Esophagus muscularis mucosa (tissue), 3 donors: Measurements from ENCODE around the gene MED14.

Experiments used
- POLR2A ChIP-seq: fragments of 450-650 bp; IDR thresholded peaks from one replicate; pipeline ENCODE4 v1.6.1; 2017; ENCODE audit warnings: antibody characterized with exemption, moderate library complexity, mild to moderate bottlenecking, low read depth
- POLR2AphosphoS5 ChIP-seq, 2 donors: sonication (generic); formaldehyde crosslinking; IDR thresholded peaks; one replicate each; pipeline ENCODE4 v1.6.1; 2017; ENCODE audit warnings: antibody characterized with exemption in 2 of 2
- TF ChIP-seq, protein P1 (sequence below), 3 experiments: fragments of 200-600 bp in 2 of 3; fragments of 450-650 bp in 1 of 3; sonication (generic) in 2 of 3; IDR thresholded peaks; one replicate each; pipeline ENCODE4 v1.5.1; 2017 to 2019; ENCODE audit warnings: antibody characterized with exemption in 3 of 3, mild to moderate bottlenecking in 2 of 3, moderate library complexity in 1 of 3

DNA sequence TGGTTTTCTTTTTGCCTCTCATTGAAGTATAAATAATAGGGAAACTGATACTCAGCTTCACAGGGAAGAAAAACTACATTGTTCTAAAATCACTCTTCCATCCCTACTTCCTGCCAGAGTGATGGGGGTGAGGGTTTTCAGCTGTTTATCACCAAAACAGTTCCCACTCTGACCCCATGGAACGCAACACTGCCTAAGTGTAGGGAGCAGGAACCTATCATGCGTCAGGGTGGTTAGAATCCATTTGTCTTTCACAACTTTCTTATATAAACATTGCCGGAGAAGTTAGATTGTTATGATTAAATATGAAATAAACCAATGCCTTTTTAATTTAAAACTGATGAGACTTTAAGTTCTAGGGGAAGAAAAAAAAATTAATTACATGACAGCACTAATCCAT, 128.0 kb downstream of the MED14 start:
- TF ChIP-seq, protein P1, sequence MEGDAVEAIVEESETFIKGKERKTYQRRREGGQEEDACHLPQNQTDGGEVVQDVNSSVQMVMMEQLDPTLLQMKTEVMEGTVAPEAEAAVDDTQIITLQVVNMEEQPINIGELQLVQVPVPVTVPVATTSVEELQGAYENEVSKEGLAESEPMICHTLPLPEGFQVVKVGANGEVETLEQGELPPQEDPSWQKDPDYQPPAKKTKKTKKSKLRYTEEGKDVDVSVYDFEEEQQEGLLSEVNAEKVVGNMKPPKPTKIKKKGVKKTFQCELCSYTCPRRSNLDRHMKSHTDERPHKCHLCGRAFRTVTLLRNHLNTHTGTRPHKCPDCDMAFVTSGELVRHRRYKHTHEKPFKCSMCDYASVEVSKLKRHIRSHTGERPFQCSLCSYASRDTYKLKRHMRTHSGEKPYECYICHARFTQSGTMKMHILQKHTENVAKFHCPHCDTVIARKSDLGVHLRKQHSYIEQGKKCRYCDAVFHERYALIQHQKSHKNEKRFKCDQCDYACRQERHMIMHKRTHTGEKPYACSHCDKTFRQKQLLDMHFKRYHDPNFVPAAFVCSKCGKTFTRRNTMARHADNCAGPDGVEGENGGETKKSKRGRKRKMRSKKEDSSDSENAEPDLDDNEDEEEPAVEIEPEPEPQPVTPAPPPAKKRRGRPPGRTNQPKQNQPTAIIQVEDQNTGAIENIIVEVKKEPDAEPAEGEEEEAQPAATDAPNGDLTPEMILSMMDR (IDR thresholded peaks at IDR 0.05), result no peak
- no peak for TF ChIP-seq POLR2AphosphoS5 (IDR thresholded peaks at IDR 0.05)
- no peak for TF ChIP-seq POLR2A
